Stimulated activated CD4-positive, alpha-beta T cell treated with anti-CD3 and anti-CD28 coated beads, Interleukin-1b, Interleukin-23, amount 100 ng/mL, for 4 hours (primary cell): ENCODE data around the gene ABCA13.

ENCODE experiments used
- DNase-seq, 2 donors: peaks; one replicate each; pipeline ENCODE4 v3.0.0-alpha.2; 2020; ENCODE audit warnings: low read depth in 2 of 2

The ABCA13 gene

GRCh38 chr7:48511080-48511479 is 339.8 kb downstream of the ABCA13 start:
- no peak for DNase-seq

DNA sequence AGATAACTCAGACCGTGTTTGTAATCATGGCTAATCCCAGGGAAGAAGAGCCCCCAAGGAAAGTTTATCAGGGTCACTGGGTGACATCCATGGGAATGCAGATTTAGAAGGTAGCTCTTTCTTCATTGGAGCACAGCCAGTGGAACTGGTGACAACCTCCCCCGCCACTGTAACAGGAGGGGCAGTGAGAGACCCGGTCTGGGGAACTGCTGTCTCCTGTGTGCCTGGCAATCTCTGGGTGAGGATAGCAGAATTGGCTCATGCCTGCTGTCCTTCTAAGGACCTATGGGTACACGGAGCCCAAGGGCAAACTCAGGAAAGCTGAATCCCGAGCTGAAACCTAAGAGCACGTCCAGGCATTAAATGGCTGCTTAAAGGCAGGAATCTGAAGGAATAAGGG is 341.6 kb downstream of the ABCA13 start:
- DNase-seq: no peak

- DNase-seq: no peak
These were observed 343.9 kb downstream of the ABCA13 start for GRCh38 chr7:48515171-48515570.

DNA sequence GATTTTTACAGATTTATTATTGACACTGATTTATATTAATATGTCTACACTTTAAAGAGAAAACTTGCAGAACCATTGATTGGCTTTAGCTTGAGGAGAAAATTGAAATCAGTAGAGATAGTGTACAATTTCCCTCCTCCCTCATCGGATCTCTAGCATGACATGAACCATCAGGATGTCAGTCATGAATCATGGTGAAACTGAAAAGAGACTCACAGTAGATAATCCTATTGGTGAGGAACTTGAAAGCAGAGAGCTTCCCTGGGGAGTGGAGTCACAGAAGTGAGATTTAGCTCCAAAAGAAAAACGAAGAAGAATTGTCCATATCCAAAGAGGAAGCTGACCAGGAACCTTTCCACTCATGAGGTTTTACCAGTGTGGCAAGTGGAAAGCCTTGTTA is 346.8 kb downstream of the ABCA13 start:
- no peak for DNase-seq

- no peak for DNase-seq
These were observed 351.4 kb downstream of the ABCA13 start for GRCh38 chr7:48522692-48523091.

DNA sequence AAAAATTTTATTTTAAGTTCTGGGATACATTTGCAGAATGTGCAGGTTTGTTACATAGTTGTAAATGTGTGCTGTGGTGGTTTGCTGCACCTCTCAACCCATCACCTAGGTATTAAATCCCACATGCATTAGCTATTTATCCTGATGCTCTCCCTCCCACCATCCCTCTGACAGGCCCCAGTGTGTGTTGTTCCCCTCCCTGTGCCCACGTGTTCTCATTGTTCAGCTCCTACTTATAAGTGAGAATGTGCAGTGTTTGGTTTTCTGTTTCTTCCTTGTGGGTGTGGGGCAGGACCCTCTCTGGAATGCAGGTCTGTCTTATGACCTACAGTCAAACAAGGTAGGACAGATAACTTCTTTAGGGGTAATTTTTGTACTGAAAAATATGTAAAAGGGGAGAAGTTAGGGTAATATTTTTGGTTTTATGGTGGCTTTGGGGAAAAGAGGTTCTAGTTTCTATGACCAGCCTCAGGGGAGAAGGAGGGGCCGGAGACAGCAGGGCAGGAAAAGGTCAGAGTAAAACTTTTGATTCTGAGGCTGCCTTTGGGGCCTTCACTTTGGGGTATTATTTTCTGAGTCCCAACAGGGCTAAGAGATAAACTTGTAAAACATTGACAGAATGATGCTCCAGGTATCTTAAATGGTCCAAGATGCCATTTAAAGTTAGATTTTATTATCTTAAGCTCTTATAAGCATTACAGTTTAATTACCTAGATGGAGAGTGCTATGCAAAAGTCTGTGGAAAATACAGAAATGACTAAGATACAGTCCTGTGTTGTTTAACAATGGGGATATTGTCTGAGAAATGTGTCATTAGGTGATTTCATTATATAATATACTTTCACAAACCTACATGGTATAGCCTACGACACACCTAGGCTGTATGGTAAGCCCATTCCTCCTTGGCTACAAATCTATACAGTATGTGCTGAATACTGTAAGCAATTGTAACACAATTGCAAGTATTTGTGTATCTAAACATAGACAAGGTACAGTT is 354.8 kb downstream of the ABCA13 start:
- no peak for DNase-seq

DNA sequence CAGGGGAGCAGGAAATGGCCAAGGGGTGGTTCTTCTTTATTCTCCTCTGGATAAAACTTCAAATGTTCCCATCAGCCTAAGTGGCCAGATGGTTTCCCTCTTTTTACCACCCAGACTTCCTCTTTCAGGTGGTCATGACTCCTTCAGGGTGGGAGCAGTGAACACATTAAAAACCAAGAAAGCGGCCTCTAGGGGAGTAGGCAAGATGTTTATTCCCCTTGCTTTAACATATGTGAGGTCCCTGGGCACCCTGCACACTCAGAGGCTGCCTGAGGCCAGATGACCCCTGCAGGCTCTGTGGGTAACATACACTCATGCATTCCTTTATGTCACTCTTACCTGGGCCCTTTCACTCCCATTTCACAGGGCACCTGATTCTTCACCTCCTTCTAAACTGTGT is 357.4 kb downstream of the ABCA13 start:
- DNase-seq: no peak

GRCh38 chr7:48537561-48537960 is 366.3 kb downstream of the ABCA13 start:
- DNase-seq: no peak

DNA sequence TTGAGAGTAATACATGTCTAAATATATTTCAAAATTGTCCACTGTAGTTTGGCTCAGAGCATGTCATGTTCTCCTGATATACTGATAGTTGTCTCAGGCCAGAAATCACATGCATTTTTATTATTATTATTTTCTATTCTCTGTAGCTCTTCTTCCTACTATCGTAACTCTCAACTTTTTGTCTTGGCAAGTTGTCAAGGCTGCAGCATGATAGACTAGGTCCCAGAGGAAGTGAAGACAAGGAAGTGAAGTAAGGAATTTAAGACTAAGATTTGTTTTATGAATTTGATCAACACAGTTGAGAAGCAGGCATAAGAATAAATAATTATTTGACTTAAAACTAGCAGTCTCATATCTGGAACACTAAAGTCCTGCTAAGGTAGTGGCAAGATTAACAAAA is 369.5 kb downstream of the ABCA13 start:
- no peak for DNase-seq

DNA sequence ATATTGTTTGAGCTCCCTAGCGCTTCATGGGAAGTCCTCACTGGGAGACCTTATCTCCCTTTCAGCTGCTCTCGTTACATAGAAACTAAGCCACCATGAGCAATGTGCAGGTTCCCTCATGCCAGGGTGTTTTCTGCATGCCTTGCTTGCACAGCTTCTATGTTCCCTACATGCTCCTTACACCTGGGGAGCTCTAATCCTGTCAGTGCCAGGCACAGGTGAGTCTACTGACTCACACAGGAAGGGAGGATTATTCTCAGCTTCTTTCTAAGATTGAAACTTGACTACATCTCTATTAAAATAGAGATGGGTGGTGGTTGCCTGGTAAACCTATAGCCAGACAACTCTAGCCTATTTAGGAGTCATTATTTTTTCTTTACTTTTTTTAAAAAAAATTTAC is 377.4 kb downstream of the ABCA13 start:
- DNase-seq: no peak

DNA sequence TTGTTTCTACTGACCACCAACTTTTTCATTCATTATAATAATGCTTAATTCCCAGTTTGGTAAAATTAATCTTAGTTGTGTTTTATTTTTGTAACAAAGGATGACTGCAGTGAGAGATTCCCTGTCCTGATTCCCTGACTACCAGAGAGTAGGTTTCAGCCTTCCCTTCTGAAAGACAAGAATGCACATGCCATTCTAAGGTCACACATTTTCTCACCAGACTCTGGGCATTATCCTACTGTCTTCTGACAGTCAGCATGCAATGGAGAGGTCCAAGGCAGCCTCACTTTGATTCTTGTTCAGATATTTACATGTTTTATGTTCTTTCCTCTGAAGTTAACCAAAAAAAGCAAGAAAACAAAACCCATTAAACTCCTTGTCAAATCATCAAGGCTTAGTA is 380.4 kb downstream of the ABCA13 start:
- no peak for DNase-seq

DNA sequence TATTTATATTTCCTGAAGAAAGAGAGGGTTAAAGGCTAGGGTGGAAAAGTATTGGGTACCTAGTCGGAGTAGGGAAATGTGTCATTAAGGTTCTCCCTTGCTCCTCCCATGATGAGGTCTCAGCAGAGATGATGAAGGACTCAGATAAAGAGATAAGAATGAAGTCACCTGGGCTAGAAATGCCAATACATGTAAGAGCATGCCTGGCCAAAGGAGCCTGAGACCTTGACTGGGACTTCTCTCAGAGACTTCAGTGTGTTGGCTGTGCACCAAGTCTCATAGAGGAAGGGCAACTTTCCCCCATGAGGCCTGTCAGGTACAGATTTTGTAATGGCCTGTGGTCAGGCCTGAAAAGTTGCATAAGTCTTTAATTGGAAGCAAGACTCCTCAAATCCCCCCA is 392.1 kb downstream of the ABCA13 start:
- DNase-seq: no peak

- no peak for DNase-seq
These were observed 404.3 kb downstream of the ABCA13 start for GRCh38 chr7:48575516-48575915.

DNA sequence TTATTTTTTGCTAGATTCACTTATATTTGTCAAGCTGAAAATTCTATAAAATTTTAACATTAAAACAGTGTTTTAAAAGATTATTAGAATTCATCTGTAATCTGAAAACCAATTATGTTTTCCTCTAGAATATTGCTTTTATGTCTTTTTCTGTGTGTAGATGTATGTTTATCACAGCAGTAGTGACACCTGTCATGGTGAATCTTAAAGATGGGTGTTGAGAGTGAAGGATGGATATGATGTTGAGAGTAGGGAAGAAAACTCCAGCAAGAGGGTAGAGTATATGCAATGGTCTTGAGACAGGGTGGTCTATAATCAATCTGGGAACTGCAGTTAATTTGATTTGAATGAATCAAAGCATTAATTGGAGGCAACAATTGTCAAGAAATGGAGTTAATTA is 416.2 kb downstream of the ABCA13 start:
- DNase-seq: no peak

- DNase-seq: no peak
These were observed 423.1 kb downstream of the ABCA13 start for GRCh38 chr7:48594349-48594748.

- DNase-seq: no peak
These were observed 424.5 kb downstream of the ABCA13 start for GRCh38 chr7:48595756-48596155.

DNA sequence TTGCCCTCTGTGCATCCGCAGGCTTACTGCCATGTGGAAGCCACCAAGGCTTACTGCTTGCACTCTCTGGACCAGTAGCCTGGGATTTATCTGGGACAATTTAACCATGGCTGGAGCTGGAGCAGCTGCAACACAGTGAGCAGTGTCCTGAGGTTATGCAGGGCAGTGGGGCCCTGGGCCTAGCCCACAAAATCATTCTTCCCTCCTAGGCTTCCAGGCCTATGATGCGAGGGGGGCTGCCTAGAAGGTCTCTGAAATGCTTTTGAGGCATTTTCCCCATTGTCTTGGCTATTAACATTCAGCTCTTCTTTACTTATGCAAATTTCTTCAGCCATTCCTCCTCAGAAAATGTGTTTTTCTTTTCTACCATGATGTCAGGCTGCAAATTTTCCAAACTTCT is 439.4 kb downstream of the ABCA13 start:
- DNase-seq: no peak

DNA sequence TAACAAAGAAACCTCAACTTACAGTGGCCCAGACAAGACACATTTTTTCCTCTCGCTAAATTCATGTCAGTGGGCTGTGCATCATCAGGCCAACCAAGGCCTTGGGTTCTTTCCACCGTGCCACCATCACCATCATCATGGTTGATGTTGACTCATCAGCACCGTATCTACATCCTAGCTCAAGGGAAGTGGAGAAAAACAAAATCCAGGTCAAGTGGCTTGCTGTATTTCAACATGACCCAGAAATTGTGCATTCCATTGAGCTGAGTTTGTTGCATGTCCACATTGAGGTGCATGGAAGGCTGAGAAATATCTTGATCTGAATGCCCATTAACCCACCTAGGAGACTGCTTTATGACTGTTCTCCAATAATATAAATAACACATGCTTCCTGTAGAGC is 440.7 kb downstream of the ABCA13 start:
- DNase-seq: no peak

GRCh38 chr7:48617508-48617907 is 446.2 kb downstream of the ABCA13 start:
- no peak for DNase-seq

DNA sequence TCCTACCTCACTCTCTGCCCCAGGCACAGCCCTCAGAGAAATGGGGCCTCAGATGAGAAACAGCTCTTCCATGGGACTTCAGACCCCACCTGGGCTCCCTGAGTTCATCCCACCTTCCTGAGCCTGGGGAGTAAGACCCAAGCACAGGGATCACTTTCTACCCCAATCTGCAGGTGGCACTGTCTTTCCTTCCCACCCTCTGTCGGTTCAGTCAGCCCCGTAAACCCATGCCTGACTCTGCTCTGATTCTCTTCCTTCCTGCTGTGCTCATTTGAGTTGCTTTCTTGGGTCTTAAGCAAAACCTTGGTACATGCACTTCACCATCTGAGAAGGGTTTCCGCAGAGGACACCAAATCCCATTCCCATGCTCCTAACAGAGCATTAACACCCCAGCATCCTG is 446.7 kb downstream of the ABCA13 start:
- DNase-seq: no peak

- no peak for DNase-seq
These were observed 449.8 kb downstream of the ABCA13 start for GRCh38 chr7:48621076-48621475.

- DNase-seq: no peak
These were observed 455.9 kb downstream of the ABCA13 start for GRCh38 chr7:48627164-48627563.

DNA sequence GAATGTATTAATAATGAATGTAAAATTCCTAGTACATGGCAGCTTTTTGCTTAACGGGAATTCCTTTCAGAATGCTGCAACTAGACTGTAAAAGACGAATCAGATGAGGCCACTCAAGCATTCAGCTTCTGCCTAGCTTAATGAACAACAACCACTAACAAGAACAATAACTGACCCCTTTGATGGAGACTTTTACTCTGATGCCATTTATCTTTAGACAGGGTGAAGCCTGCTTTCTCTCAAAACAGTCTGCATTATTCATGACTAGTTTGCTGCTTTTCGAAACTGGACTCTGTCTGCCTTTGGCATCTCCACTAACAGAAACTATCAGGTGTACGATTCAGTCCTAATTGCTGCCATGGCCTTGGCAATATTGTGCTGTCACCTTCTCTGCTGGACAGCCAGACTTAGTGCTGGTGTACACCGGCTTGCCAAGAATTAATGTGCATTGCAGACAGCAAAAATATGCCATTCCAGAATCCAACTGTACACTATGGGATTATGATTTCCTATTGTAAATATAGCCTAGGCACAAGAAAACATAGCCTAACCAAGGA is 457.6 kb downstream of the ABCA13 start:
- no peak for DNase-seq
